Tibial nerve (tissue), 4 donors: Measurements from ENCODE around the gene RAB11FIP5. TPM values are rescaled to one million over a fixed set of nuclear protein-coding genes. Genes with fewer than 3 reads are reported as not detected.

Experiments used
- DNase-seq, 2 donors: peaks; one replicate each; pipeline ENCODE4 v3.0.0-alpha.2; 2019; ENCODE audit warnings: low spot score in 2 of 2
- H3K27ac ChIP-seq, 4 donors: fragments of 200-600 bp; sonication (generic) in 3 of 4; one replicate each; pipeline ENCODE4 v1.5.1; 2017 to 2019; ENCODE audit warnings: mild to moderate bottlenecking in 1 of 4
- H3K27me3 ChIP-seq, 2 donors: fragments of 200-600 bp; sonication (generic) in 1 of 2; one replicate each; pipeline versions ENCODE4 v1.5.1 to v1.6.0; 2017 to 2019
- H3K36me3 ChIP-seq, 3 donors: fragments of 200-600 bp; sonication (generic); one replicate each; pipeline ENCODE4 v1.5.1; 2018 to 2019
- H3K4me1 ChIP-seq, 4 donors: fragments of 200-600 bp; sonication (generic) in 3 of 4; one replicate each; pipeline ENCODE4 v1.5.1; 2017 to 2019
- H3K4me3 ChIP-seq, 4 donors: fragments of 200-600 bp; sonication (generic) in 3 of 4; one replicate each; pipeline ENCODE4 v1.5.1; 2017 to 2019; ENCODE audit warnings: mild to moderate bottlenecking in 1 of 4, moderate library complexity in 1 of 4
- H3K9me3 ChIP-seq, 4 donors: fragments of 200-600 bp; sonication (generic) in 3 of 4; one replicate each; pipeline ENCODE4 v1.5.1; 2017 to 2019
- EP300 ChIP-seq, 2 donors: sonication (generic); formaldehyde crosslinking; IDR thresholded peaks; one replicate each; pipeline ENCODE4 v1.6.1; 2017; ENCODE audit warnings: antibody characterized with exemption in 2 of 2, mild to moderate bottlenecking in 1 of 2
- POLR2A ChIP-seq, 2 donors: fragments of 450-650 bp; IDR thresholded peaks; one replicate each; pipeline ENCODE4 v1.6.1; 2017; ENCODE audit warnings: antibody characterized with exemption in 2 of 2, mild to moderate bottlenecking in 2 of 2, moderate library complexity in 2 of 2
- WGBS, 2 donors: methylation state at CpG; one replicate each; pipeline ENCODE4 v1.1.5; 2018; 5-methylcytosine and 5-hydroxymethylcytosine counted together
- total RNA-seq, 4 donors: library from RNA; depleted of rRNA; stranded (reverse); fragments of >200 nt; gene quantifications; one replicate each; pipeline ENCODE4 v1.1.0, GENCODE V29; 2016
- TF ChIP-seq, protein P1 (sequence below), 5 experiments: fragments of 200-600 bp in 3 of 5; fragments of 450-650 bp in 2 of 5; sonication (generic) in 3 of 5; IDR thresholded peaks; one replicate each; pipeline ENCODE4 v1.5.1; 2016 to 2019; ENCODE audit warnings: antibody characterized with exemption in 5 of 5, mild to moderate bottlenecking in 3 of 5, moderate library complexity in 2 of 5

The RAB11FIP5 gene
- total RNA-seq, 4 donors from 2014 or later = 35.7 to 40.4 (median 39.4) TPM

DNA sequence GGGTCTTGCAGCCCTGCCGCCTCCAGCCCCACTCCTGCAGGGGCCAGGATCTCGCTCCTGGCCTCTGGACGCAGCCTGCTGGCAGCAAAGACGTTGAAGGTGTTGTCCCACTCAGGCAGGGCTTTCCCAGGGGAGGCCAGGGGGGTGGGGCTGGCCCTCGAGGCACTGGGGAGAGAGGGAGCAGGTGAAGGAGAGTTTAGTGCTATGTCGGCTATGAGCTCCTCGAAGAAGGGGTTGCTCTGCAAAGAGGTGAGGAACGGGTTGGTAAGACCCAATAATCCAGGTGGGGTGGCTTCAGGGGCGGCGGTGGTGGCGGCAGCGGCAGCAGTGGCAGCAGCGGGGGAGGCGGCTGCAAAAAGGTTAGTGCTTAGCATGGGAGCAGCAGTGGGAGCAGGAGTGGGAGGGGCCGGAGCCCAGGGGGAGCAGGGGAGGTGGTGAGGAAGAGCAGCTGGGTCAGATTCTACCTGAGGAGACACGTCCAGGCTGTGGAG, 31.5 kb downstream of the RAB11FIP5 start:
- H3K4me3 ChIP-seq = no peak overlapping the region
- 76% methylated on average over 16 of the region's 16 CpGs for WGBS, 2 donors
- H3K4me1 ChIP-seq = peaks cover 0 to 35% (median 1%) of the 10 kb centered on the region in 4 donors
- no peaks in the 10 kb centered on the region for H3K9me3 ChIP-seq
- H3K27ac ChIP-seq = no peak overlapping the region
- peaks cover 0 to 39% (median 0%) of the 10 kb centered on the region in 3 donors for H3K36me3 ChIP-seq
- DNase-seq = no peak
- H3K27me3 ChIP-seq = no peaks in the 10 kb centered on the region
- TF ChIP-seq POLR2A (IDR thresholded peaks at IDR 0.05) = no peak
- TF ChIP-seq, protein P1, sequence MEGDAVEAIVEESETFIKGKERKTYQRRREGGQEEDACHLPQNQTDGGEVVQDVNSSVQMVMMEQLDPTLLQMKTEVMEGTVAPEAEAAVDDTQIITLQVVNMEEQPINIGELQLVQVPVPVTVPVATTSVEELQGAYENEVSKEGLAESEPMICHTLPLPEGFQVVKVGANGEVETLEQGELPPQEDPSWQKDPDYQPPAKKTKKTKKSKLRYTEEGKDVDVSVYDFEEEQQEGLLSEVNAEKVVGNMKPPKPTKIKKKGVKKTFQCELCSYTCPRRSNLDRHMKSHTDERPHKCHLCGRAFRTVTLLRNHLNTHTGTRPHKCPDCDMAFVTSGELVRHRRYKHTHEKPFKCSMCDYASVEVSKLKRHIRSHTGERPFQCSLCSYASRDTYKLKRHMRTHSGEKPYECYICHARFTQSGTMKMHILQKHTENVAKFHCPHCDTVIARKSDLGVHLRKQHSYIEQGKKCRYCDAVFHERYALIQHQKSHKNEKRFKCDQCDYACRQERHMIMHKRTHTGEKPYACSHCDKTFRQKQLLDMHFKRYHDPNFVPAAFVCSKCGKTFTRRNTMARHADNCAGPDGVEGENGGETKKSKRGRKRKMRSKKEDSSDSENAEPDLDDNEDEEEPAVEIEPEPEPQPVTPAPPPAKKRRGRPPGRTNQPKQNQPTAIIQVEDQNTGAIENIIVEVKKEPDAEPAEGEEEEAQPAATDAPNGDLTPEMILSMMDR (IDR thresholded peaks at IDR 0.05) = no peak
- TF ChIP-seq EP300 (IDR thresholded peaks at IDR 0.05) = no peak

DNA sequence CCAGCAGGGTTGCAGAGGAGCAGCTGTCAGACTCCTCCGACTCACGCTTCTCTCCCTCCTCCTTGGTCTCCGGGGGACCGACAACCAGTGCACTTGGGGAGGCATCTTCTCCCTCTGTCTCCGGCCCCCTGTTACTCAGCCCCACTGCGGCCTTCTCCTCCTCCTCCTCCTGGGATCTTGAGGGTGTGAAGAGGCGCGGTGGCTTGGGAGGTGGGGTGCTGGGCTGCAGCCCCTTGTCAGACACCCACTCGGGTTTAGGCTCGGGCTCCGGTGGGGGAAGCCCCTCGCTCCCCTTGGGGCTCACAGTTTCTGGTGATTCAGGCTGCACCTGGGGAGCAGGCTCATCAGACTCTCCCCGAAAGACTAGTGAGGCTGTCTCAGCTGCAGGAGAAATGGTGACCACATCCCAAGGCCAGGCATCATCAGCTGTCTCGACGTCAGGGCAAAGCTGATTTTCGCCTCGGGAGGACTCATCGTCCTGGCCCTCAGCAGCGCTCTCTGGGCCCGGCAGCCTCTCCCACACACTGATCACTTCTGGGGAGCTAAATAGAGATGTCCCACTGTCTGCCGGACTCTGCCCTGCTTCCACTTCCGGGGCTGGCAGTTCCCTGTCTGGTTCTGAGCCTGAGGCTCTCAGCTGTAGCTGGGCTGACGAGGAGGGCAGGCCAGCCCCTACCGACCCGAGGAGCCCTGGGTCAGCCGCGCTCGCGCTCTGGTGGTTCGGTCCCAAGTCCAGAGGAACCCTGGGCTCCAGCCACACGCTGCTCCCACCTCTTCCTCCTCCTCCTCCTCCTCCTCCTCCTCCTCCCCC, 32.2 kb downstream of the RAB11FIP5 start:
- Histone ChIP-seq H3K36me3 (peaks cover 0 to 43% (median 0%) of the 10 kb centered on the region in 3 donors), H3K4me1 (peaks cover 0 to 35% (median 1%) of the 10 kb centered on the region in 4 donors), H3K27me3 (no peaks in the 10 kb centered on the region), H3K27ac (no peak overlapping the region), H3K9me3 (no peaks in the 10 kb centered on the region), H3K4me3 (no peak overlapping the region)
- 76 to 78% methylated on average over 26 to 31 of the region's 31 CpGs for WGBS, 2 donors
- no peak for DNase-seq
- TF ChIP-seq, protein P1 (IDR thresholded peaks at IDR 0.05) = no peak
- no peak for TF ChIP-seq EP300 (IDR thresholded peaks at IDR 0.05)

DNA sequence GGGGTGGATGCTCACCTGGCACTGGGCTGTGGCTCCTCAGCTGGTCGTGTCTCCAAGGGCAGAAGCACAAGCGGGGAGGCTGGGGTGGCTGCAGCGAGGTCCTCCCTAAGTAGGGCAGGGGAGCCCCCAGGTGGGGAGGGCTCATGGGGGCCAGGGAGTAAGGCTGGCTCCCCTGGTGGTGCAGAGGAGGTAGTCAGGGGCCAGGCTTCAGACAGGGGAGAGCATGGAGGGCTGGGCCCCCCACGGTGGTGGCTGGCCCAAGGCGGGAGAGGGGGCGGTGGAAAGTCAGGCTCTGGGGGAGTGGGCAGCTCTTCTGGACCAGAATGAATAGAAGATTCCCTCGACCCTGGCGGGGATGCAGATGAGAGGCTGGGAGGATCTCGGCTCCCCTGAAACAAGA, 33.1 kb downstream of the RAB11FIP5 start:
- Histone ChIP-seq H3K4me3 (no peak overlapping the region), H3K27me3 (no peaks in the 10 kb centered on the region), H3K27ac (no peak overlapping the region), H3K36me3 (peaks cover 0 to 50% (median 0%) of the 10 kb centered on the region in 3 donors), H3K4me1 (peaks cover 0 to 27% (median 0%) of the 10 kb centered on the region in 4 donors), H3K9me3 (no peaks in the 10 kb centered on the region)
- DNase-seq = no peak
- WGBS, 2 donors = 80 to 85% methylated on average over 7 to 9 of the region's 9 CpGs
- TF ChIP-seq, protein P1 (IDR thresholded peaks at IDR 0.05) = no peak
- TF ChIP-seq EP300 (IDR thresholded peaks at IDR 0.05) (no peak), POLR2A (IDR thresholded peaks at IDR 0.05) (no peak)

DNA sequence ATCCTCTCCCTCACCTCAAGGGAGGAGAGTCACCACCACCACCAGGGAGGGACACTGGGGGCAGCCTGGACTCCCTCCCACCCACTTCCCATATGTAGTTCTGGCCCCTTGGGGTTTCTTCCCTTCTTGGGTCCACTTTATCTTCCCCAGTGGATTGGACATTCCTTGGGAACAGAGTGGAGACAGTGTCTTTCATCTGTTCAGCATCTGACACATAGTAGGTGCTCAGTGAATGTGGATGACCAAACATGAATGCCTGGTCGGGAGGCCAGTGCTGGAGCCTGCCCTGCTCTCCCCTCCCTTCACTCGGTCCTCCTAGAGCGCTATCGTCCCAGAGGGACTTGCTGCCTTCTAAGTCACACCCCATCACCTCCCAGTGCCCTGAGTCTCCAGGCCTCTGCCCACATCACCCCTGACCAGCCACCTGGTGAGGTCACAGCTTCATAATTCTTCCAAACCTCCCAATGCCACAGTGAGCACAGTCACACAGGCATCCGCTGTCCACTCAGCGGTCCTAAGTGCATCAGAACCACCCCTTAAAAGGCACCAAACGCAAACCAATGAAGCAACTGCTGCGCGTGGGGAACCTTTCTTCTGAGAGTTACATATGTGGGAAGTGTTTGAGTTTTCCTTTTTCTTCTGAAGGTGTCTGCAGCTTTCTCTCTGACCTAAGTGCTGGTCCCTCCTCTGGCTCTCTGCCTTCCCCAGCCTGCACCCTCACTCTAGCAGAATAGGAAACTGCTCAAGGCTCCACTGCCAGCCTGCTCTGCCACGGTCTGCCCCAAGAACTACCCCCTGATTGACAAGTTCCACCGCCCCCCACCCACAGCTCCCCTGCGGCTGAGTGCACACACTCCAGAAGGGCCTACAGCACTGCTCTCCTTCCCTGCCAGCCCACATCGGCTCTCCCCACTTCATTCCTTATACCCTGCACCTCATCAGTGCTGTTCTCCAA, 34.0 kb downstream of the RAB11FIP5 start:
- 78 to 87% methylated on average over 13 of the region's 13 CpGs for WGBS, 2 donors
- H3K9me3 ChIP-seq = no peaks in the 10 kb centered on the region
- TF ChIP-seq, protein P1 (IDR thresholded peaks at IDR 0.05) = no peak
- no peak for TF ChIP-seq EP300 (IDR thresholded peaks at IDR 0.05)
- no peak for TF ChIP-seq POLR2A (IDR thresholded peaks at IDR 0.05)
- H3K27me3 ChIP-seq = no peaks in the 10 kb centered on the region
- H3K27ac ChIP-seq = no peak overlapping the region
- peaks cover 0 to 19% (median 0%) of the 10 kb centered on the region in 4 donors for H3K4me1 ChIP-seq
- peaks cover 0 to 49% (median 0%) of the 10 kb centered on the region in 3 donors for H3K36me3 ChIP-seq
- no peak for DNase-seq
- no peak overlapping the region for H3K4me3 ChIP-seq
